Neural cell (in vitro differentiated cells): ENCODE measurements around the gene ZNF862. TPM values are rescaled to one million over a fixed set of nuclear protein-coding genes. Genes with fewer than 3 reads are reported as not detected.

Experiments used
- H2AFZ ChIP-seq: fragments of 200-600, 300-800 bp; sonication (generic), shearing (Covaris generic); 2 replicates; pipeline ENCODE4 v1.6.0; 2014; ENCODE audit warnings: low read depth, mild to moderate bottlenecking, antibody characterized with exemption, low read length, moderate library complexity
- H3F3A ChIP-seq: fragments of 200-600 bp; shearing (Covaris generic); 2 replicates; pipeline ENCODE4 v1.6.1; 2016; ENCODE audit warnings: mild to moderate bottlenecking, moderate library complexity, mixed read lengths, antibody characterized with exemption, low read length; ENCODE audit not compliant: insufficient read depth, poor library complexity, severe bottlenecking
- H3K27ac ChIP-seq: fragments of 200-600, 300-800 bp; sonication (generic), shearing (Covaris generic); 2 replicates; pipeline ENCODE4 v1.5.1; 2014; ENCODE audit warnings: mild to moderate bottlenecking, low read length, moderate library complexity
- H3K27me3 ChIP-seq: fragments of 300-800, 200-600 bp; sonication (generic), shearing (Covaris generic); 2 replicates; pipeline ENCODE4 v1.6.0; 2014; ENCODE audit warnings: mild to moderate bottlenecking, low read depth, low read length, moderate library complexity; ENCODE audit not compliant: insufficient read depth
- H3K36me3 ChIP-seq: fragments of 300-800, 200-600 bp; sonication (generic), shearing (Covaris generic); 2 replicates; pipeline ENCODE4 v1.5.1; 2014; ENCODE audit warnings: mild to moderate bottlenecking, antibody characterized with exemption, low read length, moderate library complexity; ENCODE audit not compliant: insufficient read depth
- H3K4me2 ChIP-seq: fragments of 300-800, 200-600 bp; sonication (generic), shearing (Covaris generic); 2 replicates; pipeline ENCODE4 v1.6.0; 2014; ENCODE audit warnings: mild to moderate bottlenecking, low read length
- H3K4me3 ChIP-seq: fragments of 300-800, 200-600 bp; sonication (generic), shearing (Covaris generic); 2 replicates; pipeline ENCODE4 v1.5.1; 2014; ENCODE audit warnings: mild to moderate bottlenecking, low read length, moderate library complexity
- H3K79me2 ChIP-seq: fragments of 200-600 bp; shearing (Covaris generic); replicated peaks from 2 replicates; pipeline ENCODE4 v1.6.0; 2014; ENCODE audit warnings: mild to moderate bottlenecking, low read length, moderate library complexity; ENCODE audit not compliant: insufficient read depth
- H3K9ac ChIP-seq: fragments of 300-800, 200-600 bp; sonication (generic), shearing (Covaris generic); 2 replicates; pipeline ENCODE4 v1.6.1; 2016; ENCODE audit warnings: mild to moderate bottlenecking, low read length, mixed read lengths
- H3K9me2 ChIP-seq: fragments of 200-600 bp; shearing (Covaris generic); 2 replicates; pipeline ENCODE4 v1.6.1; 2016; ENCODE audit warnings: mild to moderate bottlenecking, low read length, mixed read lengths; ENCODE audit not compliant: insufficient read depth
- H3K9me3 ChIP-seq: fragments of 200-600, 300-800 bp; sonication (generic), shearing (Covaris generic); 2 replicates; pipeline ENCODE4 v1.6.1; 2016; ENCODE audit warnings: mild to moderate bottlenecking, mixed run types, low read length, moderate library complexity, mixed read lengths
- H4K20me1 ChIP-seq: fragments of 200-600 bp; shearing (Covaris generic); 2 replicates; pipeline ENCODE4 v1.6.1; 2016; ENCODE audit warnings: mild to moderate bottlenecking, mixed run types; ENCODE audit not compliant: insufficient read depth
- CTCF ChIP-seq: fragments of 450-650 bp; IDR thresholded peaks from 2 replicates; pipeline ENCODE4 v1.5.1; 2014; ENCODE audit warnings: antibody characterized with exemption, mild to moderate bottlenecking, moderate library complexity; ENCODE audit not compliant: poor library complexity, severe bottlenecking
- EP300 ChIP-seq: fragments of 450-650 bp; conservative IDR thresholded peaks from 2 replicates; pipeline ENCODE4 v1.6.1; 2014; ENCODE audit warnings: antibody characterized with exemption, mild to moderate bottlenecking, moderate library complexity; ENCODE audit not compliant: poor library complexity, severe bottlenecking
- EZH2 ChIP-seq: fragments of 200-600, 300-800 bp; shearing (Covaris generic), sonication (generic); IDR thresholded peaks from 2 replicates; pipeline ENCODE4 v1.6.1; 2014; ENCODE audit warnings: antibody characterized with exemption, low read length, borderline replicate concordance, mild to moderate bottlenecking; ENCODE audit not compliant: insufficient read depth, poor library complexity, severe bottlenecking
- MXI1 ChIP-seq: fragments of 450-650 bp; conservative IDR thresholded peaks from 2 replicates; pipeline ENCODE4 v1.6.1; 2014; ENCODE audit warnings: antibody characterized with exemption, mild to moderate bottlenecking; ENCODE audit not compliant: poor library complexity, severe bottlenecking
- POLR2AphosphoS5 ChIP-seq: IDR thresholded peaks from 2 replicates; pipeline ENCODE4 v1.6.1; 2012
- RAD21 ChIP-seq: fragments of 450-650 bp; conservative IDR thresholded peaks from 2 replicates; pipeline ENCODE4 v1.6.1; 2014; ENCODE audit warnings: antibody characterized with exemption, mild to moderate bottlenecking, moderate library complexity
- REST ChIP-seq: IDR thresholded peaks from 2 replicates; pipeline ENCODE4 v1.6.1; 2012; ENCODE audit warnings: borderline replicate concordance
- SMC3 ChIP-seq: fragments of 450-650 bp; conservative IDR thresholded peaks from 2 replicates; pipeline ENCODE4 v1.6.1; 2014; ENCODE audit warnings: antibody characterized with exemption, mild to moderate bottlenecking, moderate library complexity; ENCODE audit not compliant: poor library complexity
- TAF1 ChIP-seq: IDR thresholded peaks from 2 replicates; pipeline ENCODE4 v1.6.1; 2012; ENCODE audit warnings: low read depth
- polyA minus RNA-seq: library from RNA; depleted of rRNA, polyadenylated mRNA; stranded (reverse); fragments of >200 nt; gene quantifications from 2 replicates; pipeline ENCODE4 v1.2.3, GENCODE V29; 2014
- polyA plus RNA-seq: library from polyadenylated mRNA; depleted of rRNA; stranded (reverse); fragments of >200 nt; gene quantifications from 2 replicates; pipeline ENCODE4 v1.2.3, GENCODE V29; 2014

Gene ZNF862
- polyA plus RNA-seq (16.8 and 19.0 TPM in 2 replicates), polyA minus RNA-seq (25.2 and 27.3 TPM in 2 replicates)

GRCh38 chr7:149838224-149838991 lies at the start of gene ZNF862:
ZNF862 (plus strand) TSS chr7:149838375; CDS start chr7:149838612, 237 bp downstream.
- H3K4me3 ChIP-seq, result peak within 1 kb of the TSS; percentile 97
- TF ChIP-seq CTCF (peak; percentile 32), EZH2 (no peak), REST (peak; percentile 72), EP300 (peak; percentile 49), TAF1 (peak; percentile 50), SMC3 (peak; percentile 62), MXI1 (peak; percentile 71), RAD21 (peak; percentile 45), POLR2AphosphoS5 (peak; percentile 91)
- peak within 1 kb of the TSS; percentile 70 for H3K27ac ChIP-seq
- H2AFZ ChIP-seq, result peak within 1 kb of the TSS; percentile 62
- H3K27me3 ChIP-seq, result no peaks in the 10 kb centered on the region
- peak within 1 kb of the TSS; percentile 81 for H3K9ac ChIP-seq
- H3K9me2 ChIP-seq, result no peaks in the 10 kb centered on the region
- no peaks in the 10 kb centered on the region for H4K20me1 ChIP-seq
- no peaks in the 10 kb centered on the region for H3K79me2 ChIP-seq
- H3K4me2 ChIP-seq, result peak within 1 kb of the TSS; percentile 83
- H3F3A ChIP-seq, result no peaks in the 10 kb centered on the region
- H3K9me3 ChIP-seq, result no peaks in the 10 kb centered on the region
- H3K36me3 ChIP-seq, result no peaks in the 10 kb centered on the region

GRCh38 chr7:149789101-149789500 lies 49.1 kb upstream of the ZNF862 start:
- Histone ChIP-seq H3K79me2 (no peaks in the 10 kb centered on the region), H3K36me3 (no peaks in the 10 kb centered on the region), H3K9ac (no peak overlapping the region), H3K9me2 (no peaks in the 10 kb centered on the region), H4K20me1 (no peaks in the 10 kb centered on the region), H3K9me3 (no peaks in the 10 kb centered on the region), H3K27ac (no peak overlapping the region), H3K27me3 (peaks cover 9% of the 10 kb centered on the region), H3K4me3 (no peak overlapping the region), H3F3A (no peaks in the 10 kb centered on the region), H3K4me2 (no peak overlapping the region), H2AFZ (no peak overlapping the region)
- TF ChIP-seq REST (no peak), MXI1 (no peak), RAD21 (no peak), EZH2 (no peak), TAF1 (no peak), EP300 (no peak), CTCF (no peak), SMC3 (no peak), POLR2AphosphoS5 (no peak)
